Embryonic facial prominence (tissue), 1 donor: Measurements from ENCODE around the gene C1orf174.
A peak's percentile ranks its signal among the peaks of the same experiment; 100 is the strongest.

ENCODE experiments used
- DNase-seq: peaks from one replicate; pipeline ENCODE4 v3.0.0-alpha.2; 2016; ENCODE audit errors: extremely low spot score

The C1orf174 gene

GRCh38 chr1:3910049-3910731, 10.1 kb upstream of the C1orf174 start:
- no peak for DNase-seq

- no peak for DNase-seq
Measured at GRCh38 chr1:3909615-3910014, 9.5 kb upstream of the C1orf174 start.

- DNase-seq = no peak
Measured at GRCh38 chr1:3908886-3909517, 8.9 kb upstream of the C1orf174 start.

- DNase-seq = no peak
Measured at GRCh38 chr1:3907621-3908165, 7.6 kb upstream of the C1orf174 start.

GRCh38 chr1:3907031-3907534, 7.0 kb upstream of the C1orf174 start:
- DNase-seq = no peak

- no peak for DNase-seq
Measured at GRCh38 chr1:3906672-3907020, 6.6 kb upstream of the C1orf174 start.

GRCh38 chr1:3905953-3906671, 6.0 kb upstream of the C1orf174 start:
- no peak for DNase-seq

GRCh38 chr1:3905266-3905952, 5.3 kb upstream of the C1orf174 start:
- no peak for DNase-seq

- no peak for DNase-seq
Measured at GRCh38 chr1:3904843-3905185, 4.7 kb upstream of the C1orf174 start.

- no peak for DNase-seq
Measured at GRCh38 chr1:3904006-3904842, 4.2 kb upstream of the C1orf174 start.

GRCh38 chr1:3903141-3904005, 3.3 kb upstream of the C1orf174 start:
- no peak for DNase-seq

GRCh38 chr1:3902571-3903091, 2.6 kb upstream of the C1orf174 start:
- no peak for DNase-seq

- DNase-seq = no peak
Measured at GRCh38 chr1:3902111-3902511, 2.0 kb upstream of the C1orf174 start.

GRCh38 chr1:3900969-3901529, 977 bp upstream of the C1orf174 start:
- peak; percentile 68 for DNase-seq

- no peak for DNase-seq
Measured at GRCh38 chr1:3899754-3900149, 320 bp downstream of the C1orf174 start.

GRCh38 chr1:3898994-3899753, 898 bp downstream of the C1orf174 start:
- DNase-seq = no peak

GRCh38 chr1:3898475-3898735, 1.7 kb downstream of the C1orf174 start:
- DNase-seq = no peak

GRCh38 chr1:3896396-3897000, 3.6 kb downstream of the C1orf174 start:
- DNase-seq = no peak

- DNase-seq = no peak
Measured at GRCh38 chr1:3895951-3896325, 4.1 kb downstream of the C1orf174 start.
